ENCODE data around the gene SLC4A3.
"Not testable (repeated sequence)": the region's sequence is repeated elsewhere in the genome, so short reads cannot be mapped to it uniquely, and the experiment has no call there.

Gene SLC4A3

DNA sequence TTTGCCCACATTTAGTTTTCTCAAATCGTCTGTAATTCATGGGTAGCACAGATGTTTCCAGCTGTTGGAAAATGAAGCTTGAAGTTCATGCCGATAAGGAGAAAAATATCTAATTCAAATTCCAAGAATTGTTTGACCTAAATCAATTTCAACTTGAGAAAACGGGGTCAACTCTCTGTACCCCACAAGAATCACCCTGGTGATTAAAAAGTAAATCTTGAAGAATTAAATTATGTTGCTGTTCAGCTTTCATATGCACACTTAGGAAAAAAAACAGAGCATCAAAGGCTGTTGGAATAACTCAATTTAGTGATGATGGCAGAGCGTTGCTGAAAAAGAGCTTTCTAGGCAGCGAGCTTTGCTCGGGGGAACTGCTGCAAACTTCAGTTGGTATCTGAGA, 43.0 kb downstream of the SLC4A3 start:
- DNase-seq (ENCODE audit: low read depth): no peak
- no peak overlapping the region for H3K4me3 ChIP-seq (ENCODE audit: low read depth, low read length)

DNA sequence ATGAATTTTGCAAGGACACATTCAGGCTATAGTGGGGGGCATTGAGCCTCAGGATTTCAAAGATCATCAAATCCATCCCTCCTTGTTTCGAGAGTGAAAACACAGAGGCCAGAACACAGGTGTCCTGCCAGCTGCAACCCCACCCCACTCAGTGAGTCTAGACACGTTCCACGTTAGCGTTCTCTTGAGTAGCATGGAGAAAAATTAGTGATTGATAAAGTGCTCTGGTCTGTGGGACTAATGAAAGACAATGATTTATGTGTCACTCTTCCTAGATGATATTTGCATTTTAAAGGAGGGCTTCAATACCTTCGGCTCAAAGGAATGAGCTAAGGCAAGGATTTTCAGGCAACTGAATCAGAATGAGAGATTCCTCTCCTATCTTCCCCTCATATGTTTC, 43.8 kb downstream of the SLC4A3 start:
- no peak for DNase-seq (ENCODE audit: low read depth)
- no peak overlapping the region for H3K4me3 ChIP-seq (ENCODE audit: low read depth, low read length)

DNA sequence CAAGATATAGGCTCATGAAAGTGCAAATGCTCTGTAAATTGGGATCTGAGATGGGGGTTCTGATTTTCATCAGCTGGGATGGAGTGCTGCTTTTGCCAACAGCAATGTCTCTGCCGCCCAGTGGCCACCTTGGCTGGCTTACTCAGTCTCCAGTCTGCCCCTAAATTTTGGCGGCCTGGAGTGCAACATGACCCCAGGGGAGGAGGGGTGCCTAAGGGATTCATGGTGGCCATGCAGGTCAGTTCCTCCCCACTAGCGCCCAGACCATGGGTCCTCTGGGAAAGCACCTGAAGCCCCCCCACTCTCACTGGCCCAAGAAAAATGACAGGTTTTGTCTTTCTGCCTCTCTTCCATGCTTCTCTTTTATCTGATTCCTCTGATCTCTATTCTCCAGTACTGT, 45.0 kb downstream of the SLC4A3 start:
- no peak for DNase-seq (ENCODE audit: low read depth)

DNA sequence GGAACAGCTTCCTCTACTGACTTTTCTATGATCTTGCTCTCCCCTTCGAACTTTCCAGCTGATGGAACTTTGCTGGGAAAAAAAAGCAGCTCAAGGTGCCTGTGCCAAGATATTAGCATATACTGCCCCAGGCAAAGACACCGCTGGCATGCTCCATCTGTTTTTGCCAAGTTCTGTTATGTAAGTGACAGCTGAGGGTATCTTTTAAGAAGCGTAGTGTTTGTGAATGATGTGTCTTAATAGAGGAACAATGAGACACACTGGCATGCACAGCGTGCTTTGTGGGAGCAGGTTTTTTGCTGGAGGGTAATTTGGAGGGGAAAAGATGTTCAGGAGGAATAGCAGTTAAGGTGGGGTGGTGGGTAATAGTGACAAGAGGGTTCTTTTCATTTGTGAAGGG, 47.8 kb downstream of the SLC4A3 start:
- no peak overlapping the region for H3K4me3 ChIP-seq (ENCODE audit: low read depth, low read length)
- DNase-seq (ENCODE audit: low read depth): no peak

More for the DNA sequence above, 45.0 kb downstream of the SLC4A3 start:
- H3K4me3 ChIP-seq (ENCODE audit: low read depth, low read length): no peak overlapping the region

DNA sequence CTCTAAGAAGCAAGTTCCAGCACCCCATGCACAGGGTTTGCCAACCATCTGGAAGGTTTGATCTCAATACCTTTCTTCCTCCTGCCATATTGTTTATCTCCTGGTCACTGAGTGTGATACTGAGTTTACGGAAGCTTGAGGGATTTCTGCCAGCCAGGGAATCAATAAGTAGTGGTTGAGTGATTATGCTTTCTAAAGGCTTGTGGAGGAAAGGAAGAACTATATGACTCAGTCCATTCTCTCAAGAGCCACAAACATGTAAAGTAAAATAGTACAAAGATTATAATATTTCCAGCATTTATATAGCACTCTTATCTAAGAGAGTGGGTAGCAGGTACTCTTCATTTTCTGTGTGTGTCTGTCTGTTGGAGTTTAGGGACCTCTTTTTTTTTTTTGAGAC, 49.2 kb downstream of the SLC4A3 start:
- H3K4me3 ChIP-seq (ENCODE audit: low read depth, low read length): no peak overlapping the region
- no peak for DNase-seq (ENCODE audit: low read depth)

DNA sequence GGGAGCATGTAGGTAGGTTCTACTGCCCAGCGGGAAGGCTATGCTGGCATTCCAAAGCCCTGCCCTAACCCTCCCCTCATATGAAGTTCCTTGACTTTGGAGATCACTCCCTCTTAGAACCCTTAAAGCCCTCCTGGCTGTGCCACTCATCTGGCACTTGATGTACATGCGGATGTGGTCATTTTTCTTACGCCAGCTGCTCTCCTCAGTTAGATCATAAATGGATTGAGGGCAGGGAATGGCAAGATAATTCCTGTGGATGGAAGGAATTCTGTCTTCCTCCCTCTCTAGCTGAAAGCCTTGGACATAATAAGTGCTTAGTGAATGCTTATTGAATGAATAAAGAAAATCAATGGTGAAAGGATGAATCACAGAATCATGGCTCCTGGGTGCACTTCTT, 51.6 kb downstream of the SLC4A3 start:
- DNase-seq (ENCODE audit: low read depth): no peak
- no peak overlapping the region for H3K4me3 ChIP-seq (ENCODE audit: low read depth, low read length)

DNA sequence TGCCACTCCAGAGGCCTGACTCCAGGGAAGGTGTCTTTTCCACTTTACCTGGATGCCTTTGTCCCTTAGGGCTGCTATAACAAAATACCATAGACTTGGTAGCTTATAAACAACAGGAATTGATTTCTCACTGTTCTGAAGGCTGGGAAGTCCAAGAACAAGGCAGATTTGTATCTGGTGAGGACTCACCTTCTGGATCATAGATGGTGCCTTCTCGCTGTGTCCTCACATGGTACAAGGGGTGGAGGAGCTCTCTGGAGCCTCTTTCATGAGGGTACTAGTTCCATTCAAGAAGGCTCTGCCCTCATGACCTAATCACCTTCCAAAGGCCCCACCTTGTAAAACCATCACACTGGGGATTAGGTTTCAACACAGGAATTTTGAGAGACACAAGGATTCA, 52.1 kb downstream of the SLC4A3 start:
- no peak for DNase-seq (ENCODE audit: low read depth)
- H3K4me3 ChIP-seq (ENCODE audit: low read depth, low read length): no peak overlapping the region

DNA sequence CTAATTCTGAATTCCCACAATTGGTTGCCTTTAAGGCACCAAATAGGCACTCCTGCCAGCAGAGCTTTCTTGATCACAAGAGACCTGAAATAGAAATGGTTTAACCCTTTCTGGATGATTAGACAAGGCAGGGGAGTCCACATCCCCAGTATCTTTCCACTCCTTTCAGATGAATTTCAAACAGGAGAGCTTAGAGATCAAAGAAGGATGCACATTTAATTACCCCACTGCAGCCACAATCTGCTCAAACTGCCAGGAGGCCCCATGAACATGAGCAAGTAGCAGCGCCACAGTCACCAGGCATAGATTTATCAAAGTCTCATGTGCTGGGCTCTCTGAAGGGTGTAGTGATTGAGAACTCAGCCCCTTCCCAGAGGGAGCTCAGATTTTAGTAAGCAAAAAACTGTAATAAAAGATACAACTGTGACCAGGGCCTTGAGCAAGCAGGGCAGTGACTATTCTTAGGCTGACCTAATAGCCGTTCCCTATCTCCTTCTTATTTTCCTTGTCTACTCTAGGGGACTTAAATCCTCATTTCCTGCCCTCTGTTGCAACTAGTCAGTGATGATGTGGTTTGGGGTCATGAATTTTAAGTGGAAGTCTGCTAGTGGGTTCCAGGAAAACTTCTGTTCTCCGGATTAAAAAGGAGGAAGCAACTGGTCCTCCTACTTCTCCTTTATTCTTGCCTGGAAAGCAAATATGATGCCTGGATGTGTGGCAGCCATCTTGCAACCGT, 53.7 kb downstream of the SLC4A3 start:
- no peak overlapping the region for H3K4me3 ChIP-seq (ENCODE audit: low read depth, low read length)
- no peak for DNase-seq (ENCODE audit: low read depth)

DNA sequence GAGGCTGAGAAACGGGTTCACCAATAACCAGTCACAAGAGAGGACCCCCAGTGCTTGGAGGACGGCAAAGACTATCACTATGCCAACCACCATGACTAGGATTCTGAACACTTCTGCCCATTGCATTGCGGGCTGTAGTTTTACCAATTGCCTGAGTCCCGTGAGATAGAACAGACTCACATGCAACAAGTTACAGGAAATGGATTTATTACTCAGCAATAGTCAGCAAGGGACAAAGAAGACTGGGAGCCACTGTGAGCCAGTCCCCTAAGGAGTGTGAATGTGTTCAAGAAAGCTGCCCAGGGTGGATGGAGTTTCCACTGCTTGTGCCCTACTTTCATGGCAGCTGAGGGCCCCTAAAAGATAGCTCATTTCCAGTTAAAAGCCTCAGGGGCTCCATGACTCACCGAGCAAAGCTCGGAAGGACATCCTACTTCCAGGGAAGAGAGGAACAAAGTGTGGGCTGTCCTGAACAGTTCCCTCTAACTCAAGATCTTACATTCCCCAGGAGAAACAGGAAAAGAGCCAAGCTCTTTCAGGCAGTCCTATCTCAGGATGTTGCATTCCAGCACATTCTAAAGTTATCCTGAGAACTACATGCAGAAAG, 54.4 kb downstream of the SLC4A3 start:
- no peak overlapping the region for H3K4me3 ChIP-seq (ENCODE audit: low read depth, low read length)
- DNase-seq (ENCODE audit: low read depth): peak; percentile 52

DNA sequence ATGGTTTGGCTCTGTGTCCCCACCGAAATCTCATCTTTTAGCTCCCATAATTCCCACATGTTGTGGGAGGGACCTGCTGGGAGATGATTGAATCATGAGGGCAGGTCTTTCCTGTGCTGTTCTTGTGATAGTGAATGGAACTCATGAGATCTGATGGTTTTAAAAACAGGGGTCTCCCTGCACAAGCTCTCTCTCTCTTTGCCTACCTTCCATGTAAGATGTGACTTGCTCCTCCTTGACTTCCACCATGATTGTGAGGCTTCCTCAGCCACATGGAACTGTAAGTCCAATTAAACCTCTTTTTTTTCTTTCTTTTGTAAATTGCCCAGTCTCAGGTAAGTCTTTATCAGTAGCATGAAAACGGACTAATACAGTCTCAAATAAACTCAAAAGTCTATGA, 56.0 kb downstream of the SLC4A3 start:
- H3K4me3 ChIP-seq (ENCODE audit: low read depth, low read length); DNase-seq (ENCODE audit: low read depth): not testable (repeated sequence)

DNA sequence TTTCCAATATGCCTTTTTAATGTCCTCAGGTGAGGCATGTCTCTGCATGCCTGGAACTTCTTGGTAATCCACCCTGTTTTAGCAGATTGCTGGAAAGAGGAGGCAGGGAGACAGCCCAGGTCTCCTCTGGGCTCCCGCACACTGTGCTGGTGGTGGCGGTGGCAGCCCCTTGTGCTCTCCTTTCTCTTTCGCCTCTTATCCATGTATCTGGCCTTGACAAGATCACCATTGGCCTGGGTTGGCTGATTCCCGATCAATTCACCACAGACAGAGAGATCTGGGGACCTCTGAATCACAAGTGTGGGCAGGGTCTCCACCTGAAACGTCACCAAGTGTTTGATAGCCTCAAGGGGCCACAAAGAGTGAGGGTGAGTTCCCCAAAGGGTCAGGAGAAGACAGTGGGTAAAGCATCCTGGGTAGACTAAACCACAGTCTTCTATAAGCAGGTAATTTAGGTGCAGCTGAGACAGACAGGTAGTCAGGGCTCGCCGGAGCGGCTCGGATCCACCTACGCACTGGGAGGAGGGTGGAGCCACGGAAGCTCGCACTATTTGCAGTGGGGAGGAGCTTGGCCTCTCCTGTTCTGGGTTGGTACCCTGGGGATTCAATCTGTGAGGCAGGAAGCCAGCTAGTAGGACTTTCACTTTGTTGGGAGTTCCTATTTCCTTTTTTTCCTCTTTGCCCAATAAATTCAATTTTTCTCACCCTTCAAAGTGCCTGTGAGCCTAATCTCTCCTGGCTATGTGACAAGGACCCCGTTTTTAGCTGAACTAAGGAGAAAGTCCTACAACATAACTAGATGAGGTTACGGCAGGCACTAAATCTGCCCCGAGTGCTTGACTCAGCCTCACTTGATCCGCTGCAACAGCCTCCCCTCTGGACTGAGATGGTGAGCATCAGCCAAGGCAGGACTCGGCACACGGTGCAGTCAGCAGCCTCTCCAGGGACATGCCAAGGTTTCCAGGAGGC, 57.6 kb downstream of the SLC4A3 start:
- peak overlapping the region; percentile 50 for H3K4me3 ChIP-seq (ENCODE audit: low read depth, low read length)
- DNase-seq (ENCODE audit: low read depth): peak; percentile 60

DNA sequence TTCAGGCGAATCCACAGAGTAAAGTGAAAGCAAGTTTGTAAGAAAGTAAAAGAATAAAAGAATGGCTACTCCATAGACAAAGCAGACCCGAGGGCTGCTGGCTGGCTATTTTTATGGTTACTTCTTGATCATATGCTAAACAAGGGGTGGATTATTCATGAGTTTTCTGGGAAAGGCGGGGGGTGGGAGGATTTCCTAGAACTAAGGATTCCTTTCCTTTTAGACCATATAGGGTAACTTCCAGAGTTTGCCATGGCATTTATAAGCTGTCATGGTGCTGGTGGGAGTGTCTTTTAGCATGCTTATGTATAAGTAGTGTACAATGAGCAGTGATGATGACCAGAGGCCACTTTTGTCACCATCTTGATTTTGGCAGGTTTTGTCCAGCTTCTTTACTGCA, 59.8 kb downstream of the SLC4A3 start:
- H3K4me3 ChIP-seq (ENCODE audit: low read depth, low read length): no peak overlapping the region
- no peak for DNase-seq (ENCODE audit: low read depth)

DNA sequence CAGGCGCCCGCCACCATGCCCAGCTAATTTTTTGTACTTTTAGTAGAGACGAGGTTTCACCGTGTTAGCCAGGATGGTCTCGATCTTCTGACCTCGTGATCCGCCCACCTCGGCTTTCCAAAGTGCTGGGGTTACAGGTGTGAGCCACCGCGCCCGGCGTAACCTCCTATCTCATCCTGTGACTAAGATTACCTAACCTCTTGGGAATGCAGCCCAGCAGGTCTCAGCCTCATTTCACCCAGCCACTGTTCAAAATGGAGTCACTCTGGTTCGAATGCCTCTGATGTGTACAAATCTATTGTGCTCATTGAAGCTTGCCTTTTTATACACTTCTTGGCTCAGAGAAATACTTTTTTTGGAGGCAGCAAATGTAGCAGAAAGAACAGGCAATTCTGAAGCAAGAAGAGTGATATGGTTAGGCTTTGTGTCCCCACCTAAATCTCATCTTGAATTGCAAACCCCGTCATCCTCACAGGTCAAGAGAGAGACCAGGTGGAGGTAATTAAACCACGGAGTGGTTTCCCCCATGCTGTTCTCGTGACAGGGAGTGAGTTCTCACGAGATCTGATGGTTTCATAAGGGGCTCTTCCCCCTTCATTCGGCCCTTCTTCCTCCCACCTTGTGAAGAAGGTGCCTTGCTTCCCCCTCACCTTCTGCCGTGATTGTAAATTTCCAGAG, 60.6 kb downstream of the SLC4A3 start:
- H3K4me3 ChIP-seq (ENCODE audit: low read depth, low read length): no peak overlapping the region
- no peak for DNase-seq (ENCODE audit: low read depth)

DNA sequence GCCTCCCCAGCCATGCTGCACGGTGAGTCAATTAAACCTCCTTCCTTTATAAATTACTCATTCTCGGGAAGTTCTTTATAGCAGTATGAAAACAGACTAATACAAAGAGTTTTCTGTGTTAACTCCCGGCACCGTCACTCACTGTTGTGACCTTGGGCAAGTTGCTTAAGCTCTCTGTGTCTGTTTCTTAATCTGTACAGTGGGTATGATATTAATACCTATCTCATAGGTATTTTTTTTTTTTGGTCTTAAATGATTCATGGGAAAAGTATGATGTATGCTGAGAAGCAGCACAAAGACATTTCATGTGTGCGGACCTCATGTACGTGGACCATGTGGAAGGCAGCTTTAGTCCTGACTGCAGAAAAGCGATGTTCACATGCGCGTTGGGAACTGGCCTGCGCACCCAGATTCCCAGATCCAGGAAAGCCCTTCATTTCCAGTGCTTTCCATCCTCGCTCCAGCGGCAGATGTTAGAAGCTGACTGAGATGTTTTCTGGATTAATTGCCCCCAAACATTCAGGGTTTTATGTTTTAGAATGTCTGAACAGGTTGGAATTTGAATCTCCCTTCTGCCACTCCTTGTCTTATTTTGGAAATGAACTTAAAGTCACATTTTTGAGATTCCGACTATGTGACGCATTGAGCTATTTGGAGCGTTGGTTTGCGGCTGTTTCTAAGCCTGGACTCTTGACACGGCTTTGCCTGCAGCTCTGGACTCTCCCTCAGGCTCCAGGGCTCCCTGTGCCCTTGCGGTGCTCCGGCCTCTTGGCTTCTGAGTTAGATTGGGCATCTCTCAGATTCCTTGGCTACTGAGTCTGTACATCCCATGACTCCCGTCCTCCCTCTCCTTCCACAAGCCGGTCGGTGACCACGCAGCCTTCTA, 61.4 kb downstream of the SLC4A3 start:
- no peak for DNase-seq (ENCODE audit: low read depth)
- H3K4me3 ChIP-seq (ENCODE audit: low read depth, low read length): no peak overlapping the region

DNA sequence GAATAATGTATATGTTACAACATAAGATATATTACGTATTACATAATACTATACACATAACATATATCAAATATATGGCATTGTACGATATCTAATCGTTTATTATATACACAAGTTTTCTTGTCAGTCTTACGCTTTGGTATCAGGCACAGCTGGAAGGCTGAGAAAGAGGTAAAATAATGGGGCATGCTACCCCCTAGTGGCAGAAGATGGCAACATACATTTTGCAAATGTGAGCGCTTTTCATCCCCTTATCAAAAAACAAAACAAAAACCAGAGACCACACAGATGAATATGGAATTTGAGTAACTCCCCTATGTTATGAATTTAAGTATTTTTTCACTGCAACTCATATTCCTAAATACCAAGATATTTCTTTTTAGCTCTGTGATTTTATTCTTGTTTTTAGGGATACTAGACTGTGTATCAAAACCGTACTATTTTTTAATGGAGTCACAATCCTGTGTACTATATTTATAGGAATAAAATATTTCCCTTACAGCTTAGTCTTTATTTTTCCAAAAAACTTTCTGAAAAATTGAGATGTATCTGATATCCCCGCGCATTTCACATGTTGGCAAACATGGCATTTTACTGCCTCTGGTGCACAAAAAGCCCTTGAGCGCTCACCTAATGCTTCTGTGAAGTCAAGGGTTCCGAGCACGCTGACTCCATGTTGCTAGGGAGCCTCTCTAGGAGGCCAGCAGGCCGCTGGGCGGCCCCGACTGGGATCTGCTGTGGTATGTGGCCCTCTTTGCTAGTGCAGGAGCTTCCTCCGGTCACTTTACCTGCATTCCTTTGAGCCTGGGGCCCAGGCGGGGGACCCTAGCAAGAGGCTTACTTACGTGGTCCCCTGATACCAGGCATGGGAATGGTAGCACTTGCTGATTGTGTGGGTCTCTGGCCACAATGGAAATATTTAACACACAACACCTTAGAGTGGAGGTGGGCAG, 62.5 kb downstream of the SLC4A3 start:
- no peak for DNase-seq (ENCODE audit: low read depth)
- H3K4me3 ChIP-seq (ENCODE audit: low read depth, low read length): no peak overlapping the region

DNA sequence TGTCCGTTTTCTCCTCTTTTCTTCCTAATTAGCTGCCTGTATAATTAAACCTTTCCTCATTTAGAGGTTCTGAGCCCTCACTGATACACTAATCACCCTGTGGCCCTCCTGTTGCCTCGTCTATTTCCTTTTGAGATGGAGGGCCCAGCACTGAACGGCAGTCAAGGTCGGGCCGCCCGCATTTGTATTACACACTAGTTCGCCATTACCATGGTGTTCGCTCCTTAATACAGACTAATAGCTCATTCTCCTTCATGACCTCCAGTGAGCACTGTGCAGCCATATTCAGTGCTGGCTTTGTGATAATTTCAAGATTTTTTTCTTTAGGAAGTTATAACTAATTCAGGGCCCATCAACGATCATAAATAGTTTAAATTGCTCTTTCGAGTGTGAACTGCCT, 64.1 kb downstream of the SLC4A3 start:
- no peak overlapping the region for H3K4me3 ChIP-seq (ENCODE audit: low read depth, low read length)
- DNase-seq (ENCODE audit: low read depth): no peak
